Measurements from ENCODE around the gene KIF3B. TPM values are rescaled to one million over a fixed set of nuclear protein-coding genes. Genes with fewer than 3 reads are reported as not detected.

KIF3B gene
- total RNA-seq, 2 donors from 2014 or later: 22.6 to 23.5 TPM

DNA sequence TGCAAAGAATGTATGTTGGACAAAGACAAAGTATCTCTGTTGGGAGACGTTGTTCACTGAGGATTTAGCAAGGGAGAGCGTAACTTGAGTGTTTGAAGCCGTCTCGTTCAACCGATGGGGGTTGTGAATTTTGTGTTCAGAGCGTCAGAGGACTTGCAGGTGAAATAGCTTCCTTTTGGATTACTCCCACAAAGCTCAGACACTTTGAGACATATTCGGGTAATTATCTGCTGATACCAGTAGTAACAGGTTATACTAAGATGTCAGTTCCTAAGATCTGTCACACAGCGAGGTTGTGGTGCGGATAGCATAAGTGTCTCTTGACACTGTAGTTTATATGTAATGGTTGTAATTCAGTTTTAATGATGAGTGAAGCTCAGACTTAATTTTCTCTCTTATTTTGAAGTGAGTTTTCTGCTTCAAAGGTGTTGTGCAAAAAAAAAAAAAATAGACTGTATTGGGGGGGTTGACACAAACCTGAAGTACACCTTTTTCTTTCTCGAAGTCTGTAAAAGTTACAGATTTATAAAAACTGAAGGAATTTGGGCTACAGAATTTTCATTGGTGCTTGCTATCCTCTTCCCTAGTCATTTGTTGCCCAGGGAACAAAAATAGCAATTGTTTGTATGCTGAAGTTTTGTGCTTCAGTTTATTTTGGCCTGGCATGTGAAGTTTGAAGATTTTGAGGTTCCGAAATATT is 82.3 kb downstream of the KIF3B start:
- Histone ChIP-seq H3K27ac (peak overlapping the region; percentile 97), H3K4me3 (peak overlapping the region; percentile 73 to 80), H3K27me3 (replicated peaks; ENCODE audit: insufficient read depth) (no peaks in the 10 kb centered on the region), H3K9me3 (no peaks in the 10 kb centered on the region), H3K4me1 (replicated peaks) (peaks cover 4% of the 10 kb centered on the region), H3K36me3 (no peaks in the 10 kb centered on the region)
- DNase-seq (ENCODE audit: low spot score): no peak
- intact Hi-C loops (cut with DNase I): loop anchor here (2.0 kb wide), 1 partner anchor 123 kb away; no protein-coding TSS in a partner anchor
- TF ChIP-seq POLR2A (IDR thresholded peaks at IDR 0.05) (no peak), POLR2AphosphoS5 (IDR thresholded peaks at IDR 0.05) (no peak)
- TF ChIP-seq, protein P1, sequence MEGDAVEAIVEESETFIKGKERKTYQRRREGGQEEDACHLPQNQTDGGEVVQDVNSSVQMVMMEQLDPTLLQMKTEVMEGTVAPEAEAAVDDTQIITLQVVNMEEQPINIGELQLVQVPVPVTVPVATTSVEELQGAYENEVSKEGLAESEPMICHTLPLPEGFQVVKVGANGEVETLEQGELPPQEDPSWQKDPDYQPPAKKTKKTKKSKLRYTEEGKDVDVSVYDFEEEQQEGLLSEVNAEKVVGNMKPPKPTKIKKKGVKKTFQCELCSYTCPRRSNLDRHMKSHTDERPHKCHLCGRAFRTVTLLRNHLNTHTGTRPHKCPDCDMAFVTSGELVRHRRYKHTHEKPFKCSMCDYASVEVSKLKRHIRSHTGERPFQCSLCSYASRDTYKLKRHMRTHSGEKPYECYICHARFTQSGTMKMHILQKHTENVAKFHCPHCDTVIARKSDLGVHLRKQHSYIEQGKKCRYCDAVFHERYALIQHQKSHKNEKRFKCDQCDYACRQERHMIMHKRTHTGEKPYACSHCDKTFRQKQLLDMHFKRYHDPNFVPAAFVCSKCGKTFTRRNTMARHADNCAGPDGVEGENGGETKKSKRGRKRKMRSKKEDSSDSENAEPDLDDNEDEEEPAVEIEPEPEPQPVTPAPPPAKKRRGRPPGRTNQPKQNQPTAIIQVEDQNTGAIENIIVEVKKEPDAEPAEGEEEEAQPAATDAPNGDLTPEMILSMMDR (IDR thresholded peaks at IDR 0.05): no peak
- WGBS: 8% methylated on average over 11 of the region's 11 CpGs

DNA sequence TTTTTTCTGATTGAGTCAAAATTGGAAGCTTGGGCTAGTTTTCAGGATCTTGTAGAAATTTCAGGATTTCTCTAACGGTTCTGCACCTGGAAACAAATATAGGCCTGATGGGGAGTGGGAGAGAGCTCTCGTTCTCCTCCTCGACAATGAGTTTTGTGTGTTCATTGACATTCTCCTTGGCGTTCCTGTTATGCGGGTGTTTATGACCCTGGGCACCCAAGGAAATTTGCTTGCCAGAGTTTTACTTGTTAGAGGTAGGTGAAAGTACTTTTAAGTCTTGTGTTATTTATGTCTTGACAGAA is 82.8 kb downstream of the KIF3B start:
- WGBS: 16% methylated on average over 5 of the region's 5 CpGs
- Histone ChIP-seq H3K4me3 (peak overlapping the region; percentile 73 to 80), H3K27me3 (replicated peaks; ENCODE audit: insufficient read depth) (no peaks in the 10 kb centered on the region), H3K4me1 (replicated peaks) (peaks cover 4% of the 10 kb centered on the region), H3K9me3 (no peaks in the 10 kb centered on the region), H3K27ac (peak overlapping the region in 1 of 2 donors; percentile 97), H3K36me3 (no peaks in the 10 kb centered on the region)
- DNase-seq (ENCODE audit: low spot score): no peak
- intact Hi-C loops (cut with DNase I): no loop called here
- TF ChIP-seq POLR2A (IDR thresholded peaks at IDR 0.05): no peak
- TF ChIP-seq, protein P1 (IDR thresholded peaks at IDR 0.05): no peak
- TF ChIP-seq POLR2AphosphoS5 (IDR thresholded peaks at IDR 0.05): no peak

DNA sequence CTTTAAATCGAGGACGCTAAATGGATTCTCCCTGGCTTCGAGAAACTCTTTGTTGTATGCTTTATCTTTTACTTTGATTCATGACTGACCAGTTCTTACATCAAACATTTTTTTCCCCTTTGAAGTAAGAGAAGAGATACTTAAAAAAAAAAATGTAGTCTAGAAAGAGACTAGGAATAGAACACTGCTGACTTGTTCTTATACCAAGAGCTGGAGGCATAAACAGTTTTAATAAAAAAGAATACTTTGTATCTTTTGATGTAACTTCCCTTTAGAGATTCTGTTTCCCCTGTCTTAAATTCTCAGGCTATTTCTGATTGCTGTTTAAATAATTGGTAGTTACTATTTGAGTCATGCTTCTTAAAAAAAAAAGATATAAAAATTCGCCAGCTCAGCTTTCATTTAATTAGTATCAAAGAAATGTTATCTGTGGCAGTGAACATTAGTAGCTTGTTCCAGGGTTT is 85.5 kb downstream of the KIF3B start:
- Histone ChIP-seq H3K36me3 (no peaks in the 10 kb centered on the region), H3K27ac (peak overlapping the region; percentile 23 to 36), H3K9me3 (no peaks in the 10 kb centered on the region), H3K27me3 (replicated peaks; ENCODE audit: insufficient read depth) (no peaks in the 10 kb centered on the region), H3K4me1 (replicated peaks) (peaks cover 4% of the 10 kb centered on the region), H3K4me3 (no peak overlapping the region)
- intact Hi-C loops (cut with DNase I): no loop called here
- TF ChIP-seq, protein P1 (IDR thresholded peaks at IDR 0.05): no peak
- TF ChIP-seq POLR2A (IDR thresholded peaks at IDR 0.05) (no peak), POLR2AphosphoS5 (IDR thresholded peaks at IDR 0.05) (no peak)
- 9% methylated on average over 4 of the region's 4 CpGs for WGBS
- no peak for DNase-seq (ENCODE audit: low spot score)

DNA sequence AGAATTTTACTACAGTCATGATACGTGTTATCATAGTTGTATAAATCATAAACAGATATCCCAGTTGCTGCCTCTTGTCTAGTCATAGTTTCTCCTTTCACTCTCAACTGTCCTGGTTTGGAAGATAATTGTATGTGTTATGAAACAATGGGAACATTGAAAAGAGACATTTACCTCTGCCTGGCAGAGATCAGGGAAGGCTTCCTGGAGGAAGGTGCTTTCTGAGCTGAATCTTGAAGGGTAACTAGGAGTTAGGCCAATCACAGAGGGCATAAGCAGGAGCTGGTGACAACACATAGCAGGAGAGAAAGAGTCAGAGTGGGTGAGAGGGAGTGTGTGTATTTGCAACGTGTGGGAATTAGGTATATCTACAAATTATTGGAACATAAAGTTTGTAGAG is 86.0 kb downstream of the KIF3B start:
- 48% methylated on average over 2 of the region's 2 CpGs for WGBS
- Histone ChIP-seq H3K9me3 (no peaks in the 10 kb centered on the region), H3K27ac (peak overlapping the region in 1 of 2 donors; percentile 36), H3K36me3 (no peaks in the 10 kb centered on the region), H3K4me3 (no peak overlapping the region), H3K27me3 (replicated peaks; ENCODE audit: insufficient read depth) (no peaks in the 10 kb centered on the region), H3K4me1 (replicated peaks) (peaks cover 4% of the 10 kb centered on the region)
- no peak for DNase-seq (ENCODE audit: low spot score)
- no peak for TF ChIP-seq POLR2A (IDR thresholded peaks at IDR 0.05)
- TF ChIP-seq POLR2AphosphoS5 (IDR thresholded peaks at IDR 0.05): no peak
- TF ChIP-seq, protein P1 (IDR thresholded peaks at IDR 0.05): no peak
- intact Hi-C loops (cut with DNase I): no loop called here
